HG03108 (cell line): ENCODE results near the gene IP6K2.
A peak's percentile ranks its signal among the peaks of the same experiment; 100 is the strongest.

Source experiments
- ATAC-seq: cut with Tn5 transposase; IDR thresholded peaks from one replicate; pipeline ENCODE4 v1.9.1; 2021; ENCODE audit warnings: moderate library complexity; ENCODE audit not compliant: unreplicated experiment

IP6K2 gene

GRCh38 chr3:48692551-48692950 lies 24.5 kb downstream of the IP6K2 start:
- no peak for ATAC-seq

- ATAC-seq, result no peak
These were observed 26.1 kb downstream of the IP6K2 start for GRCh38 chr3:48690846-48691458.

- no peak for ATAC-seq
These were observed 27.6 kb downstream of the IP6K2 start for GRCh38 chr3:48689384-48689783.

- ATAC-seq, result no peak
These were observed 28.3 kb downstream of the IP6K2 start for GRCh38 chr3:48688737-48689075.

GRCh38 chr3:48688032-48688736 lies 28.8 kb downstream of the IP6K2 start:
- no peak for ATAC-seq

GRCh38 chr3:48687220-48687678 lies 29.8 kb downstream of the IP6K2 start:
- no peak for ATAC-seq

GRCh38 chr3:48686538-48687219 lies 30.3 kb downstream of the IP6K2 start:
- no peak for ATAC-seq

- ATAC-seq, result peak; percentile 83
These were observed 31.2 kb downstream of the IP6K2 start, which contains the start of gene NCKIPSD for GRCh38 chr3:48685603-48686511. TSS of gene NCKIPSD (minus strand) at chr3:48685915. CDS start at chr3:48685807, 108 bp downstream.

GRCh38 chr3:48685293-48685602 lies 31.8 kb downstream of the IP6K2 start:
- ATAC-seq, result no peak

- no peak for ATAC-seq
These were observed 32.4 kb downstream of the IP6K2 start for GRCh38 chr3:48684480-48685143.

- no peak for ATAC-seq
These were observed 33.0 kb downstream of the IP6K2 start for GRCh38 chr3:48684054-48684349.

GRCh38 chr3:48682786-48683185 lies 34.2 kb downstream of the IP6K2 start:
- ATAC-seq, result no peak

- ATAC-seq, result no peak
These were observed 34.9 kb downstream of the IP6K2 start for GRCh38 chr3:48681974-48682610.

- ATAC-seq, result no peak
These were observed 35.5 kb downstream of the IP6K2 start for GRCh38 chr3:48681541-48681880.

- no peak for ATAC-seq
These were observed 36.0 kb downstream of the IP6K2 start for GRCh38 chr3:48680811-48681540.

GRCh38 chr3:48679411-48680391 lies 37.3 kb downstream of the IP6K2 start:
- ATAC-seq, result no peak

- ATAC-seq, result no peak
These were observed 38.2 kb downstream of the IP6K2 start for GRCh38 chr3:48678566-48679380.

GRCh38 chr3:48678056-48678455 lies 39.0 kb downstream of the IP6K2 start:
- no peak for ATAC-seq
